Fibroblast of lung (primary cell): ENCODE results near the gene ANKRD45.

ENCODE experiments used
- CTCF ChIP-seq, 2 donors: IDR thresholded peaks in 1 of 2; conservative IDR thresholded peaks in 1 of 2; 1 replicate in 1 of 2; 2 replicates in 1 of 2; pipeline ENCODE4 v1.5.1; 2011 to 2012; ENCODE audit warnings: low read length in 2 of 2, control low read depth in 1 of 2, inconsistent platforms in 1 of 2, low read depth in 1 of 2, mild to moderate bottlenecking in 1 of 2
- EZH2 ChIP-seq: IDR thresholded peaks from 2 replicates; pipeline ENCODE4 v1.5.1; 2012; ENCODE audit warnings: low read length, control low read depth, mild to moderate bottlenecking; ENCODE audit errors: missing control alignments

- TF ChIP-seq CTCF (conservative IDR thresholded peaks at IDR 0.05 in 1 of 2, IDR thresholded peaks at IDR 0.05 in 1 of 2; ENCODE audit: low read depth in 1 of 2, low read length in 2 of 2) = no peak
- no peak for TF ChIP-seq EZH2
Observed at GRCh38 chr1:173660306-173660705, 9.3 kb downstream of the ANKRD45 start.
